ENCODE data around the gene SCAANT1.

GRCh38 chr3:63934041-63934866 lies 22.1 kb upstream of the SCAANT1 start:
- TF ChIP-seq CTCF (IDR thresholded peaks at IDR 0.05) (no peak), ZFX (IDR thresholded peaks at IDR 0.05; ENCODE audit: borderline replicate concordance) (no peak)
